Colonic mucosa (tissue), 4 donors: ENCODE results near the gene DIP2A. TPM values are rescaled to one million over a fixed set of nuclear protein-coding genes. Genes with fewer than 3 reads are reported as not detected.

Experiments used
- DNase-seq: peaks from one replicate; pipeline ENCODE4 v3.0.0-alpha.2; 2020
- H3K27ac ChIP-seq: fragments of 200-600 bp; one replicate; pipeline ENCODE4 v1.8.0; 2021
- H3K27me3 ChIP-seq: fragments of 200-600 bp; one replicate; pipeline ENCODE4 v1.8.0; 2021
- H3K36me3 ChIP-seq: fragments of 200-600 bp; one replicate; pipeline ENCODE4 v1.8.0; 2021
- H3K4me1 ChIP-seq: fragments of 200-600 bp; one replicate; pipeline ENCODE4 v1.8.0; 2021; ENCODE audit warnings: mild to moderate bottlenecking
- H3K4me3 ChIP-seq: fragments of 200-600 bp; one replicate; pipeline ENCODE4 v1.8.0; 2021
- H3K9ac ChIP-seq, 2 donors: one replicate each; pipeline ENCODE4 v1.7.0; 2013; ENCODE audit warnings: control low read depth in 2 of 2, low read depth in 2 of 2, low read length in 2 of 2
- H3K9me3 ChIP-seq: fragments of 200-600 bp; one replicate; pipeline ENCODE4 v1.8.0; 2021
- CTCF ChIP-seq: fragments of 200-600 bp; IDR thresholded peaks from one replicate; pipeline ENCODE4 v1.8.0; 2022; ENCODE audit warnings: antibody characterized with exemption, mild to moderate bottlenecking
- intact Hi-C: fragments of 100-400 bp; cut with DNase I; formaldehyde crosslinking; loops from one replicate; pipeline ENCODE4 v1.14.1; 2022
- total RNA-seq, 2 donors: library from RNA; stranded (reverse); fragmentation: NEBNext Ultra II Directional in 1 of 2; extraction: Animal tissue kit (Norgen Biotek cat#: 25700) in 1 of 2; gene quantifications; one replicate each; pipeline ENCODE4 v1.2.1, GENCODE V29; 2021
- donor health status: healthy.
- donor health status: DM: no; HTN: no; CAD: no.
- donor health status: DM: no; HTN: no; CAD: no.

DIP2A gene
- total RNA-seq, 2 donors from 2014 or later, result 40.4 to 41.0 TPM

GRCh38 chr21:46412521-46413364 is 45.9 kb upstream of the DIP2A start:
- Histone ChIP-seq H3K27ac (no peak overlapping the region), H3K27me3 (no peaks in the 10 kb centered on the region), H3K9me3 (no peaks in the 10 kb centered on the region), H3K9ac (no peak overlapping the region), H3K36me3 (peaks cover 6% of the 10 kb centered on the region), H3K4me1 (no peaks in the 10 kb centered on the region), H3K4me3 (no peak overlapping the region)
- no peak for DNase-seq
- intact Hi-C loops, result no loop called here
- TF ChIP-seq CTCF, result no peak

GRCh38 chr21:46413365-46413696 is 45.4 kb upstream of the DIP2A start:
- Histone ChIP-seq H3K4me3 (no peak overlapping the region), H3K9me3 (no peaks in the 10 kb centered on the region), H3K27ac (no peak overlapping the region), H3K27me3 (no peaks in the 10 kb centered on the region), H3K4me1 (no peaks in the 10 kb centered on the region), H3K36me3 (peaks cover 6% of the 10 kb centered on the region), H3K9ac (no peak overlapping the region)
- no peak for DNase-seq
- intact Hi-C loops, result no loop called here
- TF ChIP-seq CTCF, result no peak

GRCh38 chr21:46414965-46415275 is 43.8 kb upstream of the DIP2A start:
- no peak for DNase-seq
- no peak overlapping the region for H3K4me3 ChIP-seq
- H3K36me3 ChIP-seq, result peaks cover 6% of the 10 kb centered on the region
- intact Hi-C loops, result no loop called here
- H3K9ac ChIP-seq, result no peak overlapping the region
- H3K4me1 ChIP-seq, result no peaks in the 10 kb centered on the region
- no peaks in the 10 kb centered on the region for H3K9me3 ChIP-seq
- TF ChIP-seq CTCF, result no peak
- no peak overlapping the region for H3K27ac ChIP-seq
- no peaks in the 10 kb centered on the region for H3K27me3 ChIP-seq

- no peak for DNase-seq
- H3K36me3 ChIP-seq, result peaks cover 6% of the 10 kb centered on the region
- intact Hi-C loops, result no loop called here
Measured at GRCh38 chr21:46416551-46416950, 42.1 kb upstream of the DIP2A start.

GRCh38 chr21:46418265-46418946 is 40.3 kb upstream of the DIP2A start:
- Histone ChIP-seq H3K36me3 (peaks cover 6% of the 10 kb centered on the region), H3K27me3 (no peaks in the 10 kb centered on the region), H3K9ac (no peak overlapping the region), H3K4me1 (no peaks in the 10 kb centered on the region), H3K9me3 (no peaks in the 10 kb centered on the region), H3K4me3 (no peak overlapping the region), H3K27ac (no peak overlapping the region)
- DNase-seq, result no peak
- TF ChIP-seq CTCF, result no peak
- intact Hi-C loops, result no loop called here

More at GRCh38 chr21:46416551-46416950, 42.1 kb upstream of the DIP2A start:
- Histone ChIP-seq H3K9ac (no peak overlapping the region), H3K9me3 (no peaks in the 10 kb centered on the region), H3K4me1 (no peaks in the 10 kb centered on the region), H3K27me3 (no peaks in the 10 kb centered on the region), H3K27ac (no peak overlapping the region), H3K4me3 (no peak overlapping the region)
- no peak for TF ChIP-seq CTCF
